ENCODE measurements around the gene DIPK1A.

DNA sequence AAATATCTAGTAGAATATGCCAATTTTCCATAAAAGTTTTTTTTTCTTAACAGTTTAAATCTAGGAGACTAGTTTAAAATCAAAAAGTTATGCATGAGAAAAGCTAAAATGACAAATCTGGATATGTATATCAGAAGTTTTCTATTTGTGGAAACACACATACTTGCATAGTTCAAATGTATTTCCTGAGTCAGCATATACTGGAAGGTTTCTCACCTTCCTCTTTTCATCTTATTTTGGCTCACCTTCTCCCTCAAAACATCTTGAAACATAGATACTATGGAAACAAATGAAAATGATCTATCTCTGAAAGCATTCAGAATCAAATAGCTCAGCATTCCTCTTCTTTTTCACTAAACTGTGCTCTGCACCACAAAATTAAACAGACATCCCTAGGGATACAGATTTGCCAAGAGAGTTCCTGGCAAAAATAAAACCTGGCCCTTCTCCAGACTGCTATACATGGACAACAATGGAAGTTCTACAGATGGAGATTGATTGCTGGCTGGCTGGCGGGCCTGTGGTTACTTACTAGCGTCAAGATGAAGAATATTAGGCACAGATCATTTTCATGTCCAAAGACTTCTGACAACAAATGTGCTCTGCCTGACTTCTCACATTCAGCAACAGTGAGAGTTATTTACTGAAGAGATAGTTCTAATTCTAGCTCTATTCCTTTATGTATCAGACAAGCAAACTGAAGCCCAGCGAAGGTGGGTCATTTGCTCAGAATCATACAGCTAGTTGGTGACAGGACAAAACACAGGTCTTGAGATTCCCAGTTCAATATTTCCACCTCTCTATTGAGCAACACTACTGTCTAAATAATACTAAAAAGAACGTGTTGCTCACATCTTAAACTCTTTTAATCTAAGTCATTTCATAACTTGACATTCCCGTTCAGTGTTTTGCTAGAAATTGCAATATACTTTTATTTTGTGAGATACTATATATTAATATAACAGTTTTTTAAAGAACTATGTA, 26.6 kb downstream of the DIPK1A start:
- TF ChIP-seq, protein P1, sequence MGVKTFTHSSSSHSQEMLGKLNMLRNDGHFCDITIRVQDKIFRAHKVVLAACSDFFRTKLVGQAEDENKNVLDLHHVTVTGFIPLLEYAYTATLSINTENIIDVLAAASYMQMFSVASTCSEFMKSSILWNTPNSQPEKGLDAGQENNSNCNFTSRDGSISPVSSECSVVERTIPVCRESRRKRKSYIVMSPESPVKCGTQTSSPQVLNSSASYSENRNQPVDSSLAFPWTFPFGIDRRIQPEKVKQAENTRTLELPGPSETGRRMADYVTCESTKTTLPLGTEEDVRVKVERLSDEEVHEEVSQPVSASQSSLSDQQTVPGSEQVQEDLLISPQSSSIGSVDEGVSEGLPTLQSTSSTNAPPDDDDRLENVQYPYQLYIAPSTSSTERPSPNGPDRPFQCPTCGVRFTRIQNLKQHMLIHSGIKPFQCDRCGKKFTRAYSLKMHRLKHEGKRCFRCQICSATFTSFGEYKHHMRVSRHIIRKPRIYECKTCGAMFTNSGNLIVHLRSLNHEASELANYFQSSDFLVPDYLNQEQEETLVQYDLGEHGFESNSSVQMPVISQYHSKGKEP (tag by site-specific recombination; IDR thresholded peaks at IDR 0.05), result peak; percentile 53; the same call in 1 of the 2 replicates
- peak; percentile 45; the same call in 1 of the 2 replicates for TF ChIP-seq KLF10 (tag by site-specific recombination; IDR thresholded peaks at IDR 0.05)
- TF ChIP-seq, protein P2, sequence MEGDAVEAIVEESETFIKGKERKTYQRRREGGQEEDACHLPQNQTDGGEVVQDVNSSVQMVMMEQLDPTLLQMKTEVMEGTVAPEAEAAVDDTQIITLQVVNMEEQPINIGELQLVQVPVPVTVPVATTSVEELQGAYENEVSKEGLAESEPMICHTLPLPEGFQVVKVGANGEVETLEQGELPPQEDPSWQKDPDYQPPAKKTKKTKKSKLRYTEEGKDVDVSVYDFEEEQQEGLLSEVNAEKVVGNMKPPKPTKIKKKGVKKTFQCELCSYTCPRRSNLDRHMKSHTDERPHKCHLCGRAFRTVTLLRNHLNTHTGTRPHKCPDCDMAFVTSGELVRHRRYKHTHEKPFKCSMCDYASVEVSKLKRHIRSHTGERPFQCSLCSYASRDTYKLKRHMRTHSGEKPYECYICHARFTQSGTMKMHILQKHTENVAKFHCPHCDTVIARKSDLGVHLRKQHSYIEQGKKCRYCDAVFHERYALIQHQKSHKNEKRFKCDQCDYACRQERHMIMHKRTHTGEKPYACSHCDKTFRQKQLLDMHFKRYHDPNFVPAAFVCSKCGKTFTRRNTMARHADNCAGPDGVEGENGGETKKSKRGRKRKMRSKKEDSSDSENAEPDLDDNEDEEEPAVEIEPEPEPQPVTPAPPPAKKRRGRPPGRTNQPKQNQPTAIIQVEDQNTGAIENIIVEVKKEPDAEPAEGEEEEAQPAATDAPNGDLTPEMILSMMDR (tag by site-specific recombination; IDR thresholded peaks at IDR 0.05), result no peak

Measured in HEK293 (cell line).